Pancreas (tissue), 10 donors: ENCODE results near the gene FAM181A. TPM values are rescaled to one million over a fixed set of nuclear protein-coding genes. Genes with fewer than 3 reads are reported as not detected.

Experiments
- ATAC-seq, 4 donors: fragments of 200-7000 bp; cut with Tn5 transposase; one replicate each; pipeline versions ENCODE4 v1.8.0 to v1.9.1; 2020; ENCODE audit warnings: mild to moderate bottlenecking in 4 of 4, moderate library complexity in 4 of 4
- DNase-seq, 6 donors: peaks; one replicate each; pipeline ENCODE4 v3.0.0-alpha.2; 2020
- FAIRE-seq: peaks from 2 replicates; lab custom pipeline; 2012; peaks lifted over from hg19 to GRCh38; lab: Jason Lieb, UNC
- H3K27ac ChIP-seq, 4 donors: fragments of 200-600 bp; sonication (generic); 1 replicate in 3 of 4; 2 replicates in 1 of 4; pipeline versions ENCODE4 v1.5.0 to v1.8.0; 2020
- H3K27me3 ChIP-seq, 4 donors: fragments of 200-600 bp; one replicate each; pipeline ENCODE4 v1.8.0; 2021
- H3K36me3 ChIP-seq, 3 donors: fragments of 200-600 bp; sonication (generic) in 1 of 3; one replicate each; pipeline versions ENCODE4 v1.5.0 to v1.8.0; 2020 to 2021
- H3K4me1 ChIP-seq, 3 donors: fragments of 200-600 bp; one replicate each; pipeline ENCODE4 v1.8.0; 2021
- H3K4me3 ChIP-seq, 4 donors: fragments of 200-600 bp; sonication (generic) in 2 of 4; one replicate each; pipeline versions ENCODE4 v1.5.0 to v1.8.0; 2020 to 2021
- H3K9me3 ChIP-seq, 4 donors: fragments of 200-600 bp; one replicate each; pipeline ENCODE4 v1.8.0; 2021
- WGBS, 2 donors: extraction: QIAGEN DNeasy Blood & Tissue Kit; methylation state at CpG; one replicate each; pipeline ENCODE4 v1.1.7; 2013; 5-methylcytosine and 5-hydroxymethylcytosine counted together
- intact Hi-C, 3 donors: fragments of 100-400 bp; cut with DNase I; formaldehyde crosslinking; loops; one replicate each; pipeline versions ENCODE4 v1.11.1 to v1.14.2; 2022
- polyA plus RNA-seq, 2 donors: library from polyadenylated mRNA; stranded (reverse); fragments of 200-250 nt; gene quantifications; one replicate each; pipeline ENCODE4 v1.2.3, GENCODE V29; 2013
- total RNA-seq, 6 donors: library from RNA; stranded (reverse); fragmentation: NEBNext Ultra II Directional in 4 of 6; extraction: Animal tissue kit (Norgen Biotek cat#: 25700) in 4 of 6; gene quantifications; one replicate each; pipeline versions ENCODE4 v1.2.1 to v1.2.4, GENCODE V29; 2021 to 2023
- TF ChIP-seq, protein P1 (sequence below), 4 donors: fragments of 200-600 bp; sonication (generic) in 3 of 4; IDR thresholded peaks; one replicate each; pipeline versions ENCODE4 v1.5.0 to v1.8.0; 2021; ENCODE audit warnings: antibody characterized with exemption in 4 of 4
- donor health status: healthy with polysubstance abuse.
- donor health status: DM: no; HTN: no; CAD: no; lungs with moderate emphysema.
- donor health status: DM: no; HTN: no; CAD: no.
- donor health status: control.
- donor health status: control.
- donor health status: Bipolar disorder and iron deficiency.
- donor health status: DM: yes; HTN: yes; CAD: no.
- donor health status: DM: no; HTN: no; CAD: no.
- donor health status: DM: no; HTN: no; CAD: no.
- donor health status: DM: yes; HTN: yes; CAD: no.

The FAM181A gene
- total and polyA plus RNA-seq, 8 donors, result not detected

DNA sequence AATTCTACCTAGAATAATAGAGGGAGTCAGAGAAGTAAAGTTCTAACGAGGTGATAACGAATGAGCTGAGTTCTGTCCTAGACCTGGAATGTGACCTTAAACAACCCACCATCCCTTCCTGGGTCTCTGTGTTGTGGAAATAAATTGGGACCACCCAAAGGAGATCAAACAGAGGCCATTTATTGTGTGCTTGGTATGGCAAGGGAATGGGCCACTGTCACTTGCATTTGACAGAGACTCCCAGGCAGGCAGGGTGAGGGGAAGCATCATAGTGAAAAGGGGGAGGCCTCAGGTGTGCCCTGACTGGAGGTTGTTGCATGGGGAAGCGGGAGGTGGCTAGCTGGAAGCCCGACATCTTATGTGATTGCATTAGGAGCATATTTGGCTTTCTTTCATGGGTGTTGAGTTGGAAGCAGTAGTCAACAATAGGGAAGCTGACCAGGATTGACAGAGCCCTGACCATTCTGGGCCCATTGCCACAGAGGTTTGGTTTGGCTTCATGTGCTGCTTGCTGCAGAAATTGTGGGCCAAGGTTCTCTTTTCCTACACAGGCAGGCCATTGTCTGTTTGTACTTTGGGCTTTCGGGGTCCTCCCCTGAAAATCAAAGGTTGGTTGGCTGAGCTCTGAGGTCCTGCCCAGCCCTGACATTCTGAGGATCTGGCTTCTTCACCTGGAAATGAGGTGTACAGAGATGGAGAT lies 17.6 kb upstream of the FAM181A start:
- no peak overlapping the region for H3K27ac ChIP-seq
- no peaks in the 10 kb centered on the region for H3K27me3 ChIP-seq
- DNase-seq, result peak in 1 of 6 donors; percentile 10
- ATAC-seq, result peak in 1 of 4 donors; percentile 20
- H3K9me3 ChIP-seq, result no peaks in the 10 kb centered on the region
- 77 to 80% methylated on average over 5 of the region's 5 CpGs for WGBS, 2 donors
- no peak for FAIRE-seq
- H3K4me3 ChIP-seq, result no peak overlapping the region
- H3K36me3 ChIP-seq, result no peaks in the 10 kb centered on the region
- TF ChIP-seq, protein P1, sequence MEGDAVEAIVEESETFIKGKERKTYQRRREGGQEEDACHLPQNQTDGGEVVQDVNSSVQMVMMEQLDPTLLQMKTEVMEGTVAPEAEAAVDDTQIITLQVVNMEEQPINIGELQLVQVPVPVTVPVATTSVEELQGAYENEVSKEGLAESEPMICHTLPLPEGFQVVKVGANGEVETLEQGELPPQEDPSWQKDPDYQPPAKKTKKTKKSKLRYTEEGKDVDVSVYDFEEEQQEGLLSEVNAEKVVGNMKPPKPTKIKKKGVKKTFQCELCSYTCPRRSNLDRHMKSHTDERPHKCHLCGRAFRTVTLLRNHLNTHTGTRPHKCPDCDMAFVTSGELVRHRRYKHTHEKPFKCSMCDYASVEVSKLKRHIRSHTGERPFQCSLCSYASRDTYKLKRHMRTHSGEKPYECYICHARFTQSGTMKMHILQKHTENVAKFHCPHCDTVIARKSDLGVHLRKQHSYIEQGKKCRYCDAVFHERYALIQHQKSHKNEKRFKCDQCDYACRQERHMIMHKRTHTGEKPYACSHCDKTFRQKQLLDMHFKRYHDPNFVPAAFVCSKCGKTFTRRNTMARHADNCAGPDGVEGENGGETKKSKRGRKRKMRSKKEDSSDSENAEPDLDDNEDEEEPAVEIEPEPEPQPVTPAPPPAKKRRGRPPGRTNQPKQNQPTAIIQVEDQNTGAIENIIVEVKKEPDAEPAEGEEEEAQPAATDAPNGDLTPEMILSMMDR (IDR thresholded peaks at IDR 0.05), result no peak
- intact Hi-C loops, result no loop called here
- H3K4me1 ChIP-seq, result no peaks in the 10 kb centered on the region

DNA sequence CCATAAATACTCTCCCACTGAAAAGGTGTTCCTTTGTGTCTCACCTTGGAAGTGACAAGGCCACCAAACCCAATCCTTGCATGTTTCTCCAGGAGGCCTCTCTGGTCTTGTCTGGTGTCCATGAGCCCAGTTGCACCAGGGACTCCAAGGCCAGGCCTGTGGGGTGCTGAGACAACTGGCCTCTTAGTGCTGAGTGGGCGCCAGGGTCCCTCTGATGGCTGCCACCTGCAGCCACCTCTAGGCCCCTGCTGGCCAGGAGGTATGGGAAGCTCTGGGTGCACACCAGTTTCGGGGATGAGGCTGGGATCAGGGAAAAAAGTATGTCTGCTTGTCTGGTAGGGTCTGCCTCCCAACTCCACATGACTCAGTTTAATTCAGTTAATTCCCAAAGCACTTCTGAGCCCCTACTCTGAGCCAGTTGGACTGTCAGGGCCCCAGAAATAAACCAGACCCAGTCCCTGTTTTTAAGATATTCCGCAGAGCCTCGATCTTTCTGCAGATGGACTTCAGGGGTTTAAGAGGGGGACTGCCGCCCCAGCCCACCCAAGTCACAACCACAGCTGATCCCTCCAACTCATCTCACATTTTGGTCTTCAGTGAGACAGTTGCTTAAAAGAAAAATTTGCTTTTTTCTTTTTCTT lies 15.0 kb upstream of the FAM181A start:
- no peak for DNase-seq
- Histone ChIP-seq H3K27ac (no peak overlapping the region), H3K4me3 (no peak overlapping the region), H3K36me3 (no peaks in the 10 kb centered on the region), H3K4me1 (no peaks in the 10 kb centered on the region), H3K9me3 (no peaks in the 10 kb centered on the region), H3K27me3 (no peaks in the 10 kb centered on the region)
- FAIRE-seq, result no peak
- 69 to 77% methylated on average over 5 of the region's 5 CpGs for WGBS, 2 donors
- ATAC-seq, result no peak
- TF ChIP-seq, protein P1 (IDR thresholded peaks at IDR 0.05), result no peak
- intact Hi-C loops, result no loop called here

DNA sequence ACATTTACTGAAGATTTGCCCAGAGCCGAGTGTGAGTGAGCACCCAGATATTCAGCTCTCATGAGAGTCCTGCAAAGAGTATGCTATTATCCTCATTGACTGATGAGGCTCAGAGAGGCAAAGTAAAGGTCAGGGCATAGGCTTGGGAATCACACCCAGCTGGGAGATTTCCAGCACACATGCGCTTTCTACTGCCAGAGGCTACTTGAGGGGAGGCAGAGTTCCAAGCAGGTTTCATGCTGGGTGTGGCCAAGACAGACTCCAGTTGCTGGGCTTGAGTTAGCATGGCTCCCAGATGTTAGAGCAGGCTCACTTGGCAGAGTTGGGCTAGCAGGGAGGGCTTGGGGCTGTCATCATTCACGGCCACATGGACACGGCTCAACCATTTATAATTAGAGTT lies 14.4 kb upstream of the FAM181A start:
- intact Hi-C loops, result no loop called here
- Histone ChIP-seq H3K36me3 (no peaks in the 10 kb centered on the region), H3K27ac (no peak overlapping the region), H3K9me3 (no peaks in the 10 kb centered on the region), H3K4me3 (no peak overlapping the region), H3K27me3 (no peaks in the 10 kb centered on the region), H3K4me1 (no peaks in the 10 kb centered on the region)
- DNase-seq, result no peak
- ATAC-seq, result no peak
- TF ChIP-seq, protein P1 (IDR thresholded peaks at IDR 0.05), result no peak
- no peak for FAIRE-seq
- WGBS, 2 donors, result 79 to 81% methylated on average over 4 of the region's 4 CpGs

DNA sequence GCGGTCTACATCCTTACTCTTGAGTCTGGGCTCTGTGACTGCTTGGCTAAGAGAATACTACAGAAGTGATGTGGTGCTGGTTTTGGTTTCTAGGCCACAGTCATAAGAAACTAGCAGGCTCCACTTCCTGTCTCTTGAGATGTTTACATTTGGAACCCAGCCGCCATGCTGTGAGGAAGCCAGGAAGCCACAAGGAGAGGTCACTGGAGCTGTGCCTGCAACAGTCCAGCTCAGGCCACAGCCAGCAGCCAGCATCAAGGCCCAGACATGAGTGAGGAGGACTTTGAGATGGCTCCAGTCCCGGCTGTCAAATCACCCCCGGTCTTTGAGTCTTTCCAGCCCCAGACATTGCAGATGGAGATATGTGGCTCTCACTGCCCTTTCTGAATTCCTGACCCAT lies 12.9 kb upstream of the FAM181A start:
- Histone ChIP-seq H3K9me3 (no peaks in the 10 kb centered on the region), H3K4me3 (no peak overlapping the region), H3K4me1 (no peaks in the 10 kb centered on the region), H3K27ac (no peak overlapping the region), H3K27me3 (no peaks in the 10 kb centered on the region), H3K36me3 (no peaks in the 10 kb centered on the region)
- TF ChIP-seq, protein P1 (IDR thresholded peaks at IDR 0.05), result no peak
- intact Hi-C loops, result no loop called here
- WGBS, 2 donors, result 92 to 93% methylated on average over 4 of the region's 4 CpGs
- FAIRE-seq (no peak), ATAC-seq (peak in 2 of 4 donors; percentile 25 to 37), DNase-seq (no peak)
